Mucosa of rectum (tissue), 2 donors: ENCODE measurements around the gene FASTK.

Experiments
- H3K27ac ChIP-seq, 2 donors: one replicate each; pipeline ENCODE4 v1.7.0; 2013; ENCODE audit warnings: inconsistent platforms in 2 of 2, low read depth in 2 of 2, low read length in 2 of 2
- H3K27me3 ChIP-seq, 2 donors: one replicate each; pipeline ENCODE4 v1.7.0; 2013; ENCODE audit warnings: low read length in 2 of 2; ENCODE audit not compliant: control insufficient read depth in 2 of 2, insufficient read depth in 2 of 2
- H3K36me3 ChIP-seq, 2 donors: one replicate each; pipeline ENCODE4 v1.7.0; 2013; ENCODE audit warnings: low read length in 2 of 2; ENCODE audit not compliant: control insufficient read depth in 2 of 2, insufficient read depth in 2 of 2
- H3K4me1 ChIP-seq, 2 donors: one replicate each; pipeline ENCODE4 v1.7.0; 2013; ENCODE audit warnings: low read length in 2 of 2, mild to moderate bottlenecking in 1 of 2; ENCODE audit not compliant: control insufficient read depth in 2 of 2, insufficient read depth in 2 of 2
- H3K4me3 ChIP-seq, 2 donors: one replicate each; pipeline ENCODE4 v1.7.0; 2013; ENCODE audit warnings: low read length in 2 of 2
- H3K9ac ChIP-seq, 2 donors: one replicate each; pipeline ENCODE4 v1.7.0; 2013; ENCODE audit warnings: low read length in 2 of 2, low read depth in 1 of 2, mild to moderate bottlenecking in 1 of 2
- H3K9me3 ChIP-seq, 2 donors: one replicate each; pipeline ENCODE4 v1.7.0; 2013; ENCODE audit warnings: low read length in 2 of 2; ENCODE audit not compliant: control insufficient read depth in 2 of 2
- donor health status: healthy.
- donor health status: Normal muscosa, but diverticular disease.

Gene FASTK

GRCh38 chr7:151057989-151058780, 22.4 kb downstream of the FASTK start:
- no peaks in the 10 kb centered on the region for H3K9me3 ChIP-seq
- peak overlapping the region; percentile 86 to 98 for H3K4me3 ChIP-seq
- peak overlapping the region; percentile 97 to 98 for H3K27ac ChIP-seq
- H3K4me1 ChIP-seq, result peaks cover 44 to 47% of the 10 kb centered on the region in 2 donors
- H3K36me3 ChIP-seq, result no peaks in the 10 kb centered on the region
- peak overlapping the region; percentile 88 to 90 for H3K9ac ChIP-seq
- H3K27me3 ChIP-seq, result no peaks in the 10 kb centered on the region

GRCh38 chr7:151057506-151057988, 23.1 kb downstream of the FASTK start, which contains the start of gene CDK5:
TSS of gene CDK5 (minus strand) at chr7:151057897. CDS start at chr7:151057848, 49 bp downstream.
- no peaks in the 10 kb centered on the region for H3K9me3 ChIP-seq
- H3K4me1 ChIP-seq, result peaks cover 41 to 44% of the 10 kb centered on the region in 2 donors
- H3K27me3 ChIP-seq, result no peaks in the 10 kb centered on the region
- peak within 1 kb of the TSS; percentile 86 to 98 for H3K4me3 ChIP-seq
- H3K9ac ChIP-seq, result peak within 1 kb of the TSS; percentile 88 to 90
- no peaks in the 10 kb centered on the region for H3K36me3 ChIP-seq
- peak within 1 kb of the TSS; percentile 97 to 98 for H3K27ac ChIP-seq

- no peak overlapping the region for H3K27ac ChIP-seq
- no peaks in the 10 kb centered on the region for H3K9me3 ChIP-seq
- H3K9ac ChIP-seq, result peak overlapping the region; percentile 59 to 77
- no peaks in the 10 kb centered on the region for H3K27me3 ChIP-seq
- H3K36me3 ChIP-seq, result no peaks in the 10 kb centered on the region
- peaks cover 35 to 39% of the 10 kb centered on the region in 2 donors for H3K4me1 ChIP-seq
- H3K4me3 ChIP-seq, result peak overlapping the region; percentile 86 to 98
Measured at GRCh38 chr7:151056666-151057505, 23.7 kb downstream of the FASTK start.

- peaks cover 29 to 33% of the 10 kb centered on the region in 2 donors for H3K4me1 ChIP-seq
- H3K9me3 ChIP-seq, result no peaks in the 10 kb centered on the region
- H3K27me3 ChIP-seq, result no peaks in the 10 kb centered on the region
- no peak overlapping the region for H3K4me3 ChIP-seq
- H3K9ac ChIP-seq, result no peak overlapping the region
- H3K36me3 ChIP-seq, result no peaks in the 10 kb centered on the region
- H3K27ac ChIP-seq, result no peak overlapping the region
Measured at GRCh38 chr7:151056283-151056665, 24.3 kb downstream of the FASTK start.

- no peaks in the 10 kb centered on the region for H3K9me3 ChIP-seq
- H3K4me3 ChIP-seq, result no peak overlapping the region
- H3K4me1 ChIP-seq, result peaks cover 16 to 18% of the 10 kb centered on the region in 2 donors
- H3K27me3 ChIP-seq, result no peaks in the 10 kb centered on the region
- H3K27ac ChIP-seq, result no peak overlapping the region
- H3K9ac ChIP-seq, result no peak overlapping the region
- H3K36me3 ChIP-seq, result no peaks in the 10 kb centered on the region
Measured at GRCh38 chr7:151053751-151054150, 26.9 kb downstream of the FASTK start.

GRCh38 chr7:151053096-151053495, 27.5 kb downstream of the FASTK start:
- H3K27ac ChIP-seq, result no peak overlapping the region
- no peaks in the 10 kb centered on the region for H3K27me3 ChIP-seq
- peaks cover 10 to 12% of the 10 kb centered on the region in 2 donors for H3K4me1 ChIP-seq
- H3K9me3 ChIP-seq, result no peaks in the 10 kb centered on the region
- H3K4me3 ChIP-seq, result no peak overlapping the region
- no peaks in the 10 kb centered on the region for H3K36me3 ChIP-seq
- no peak overlapping the region for H3K9ac ChIP-seq

- no peak overlapping the region for H3K27ac ChIP-seq
- no peaks in the 10 kb centered on the region for H3K36me3 ChIP-seq
- H3K4me3 ChIP-seq, result no peak overlapping the region
- no peaks in the 10 kb centered on the region for H3K9me3 ChIP-seq
- no peaks in the 10 kb centered on the region for H3K4me1 ChIP-seq
- H3K9ac ChIP-seq, result no peak overlapping the region
- H3K27me3 ChIP-seq, result no peaks in the 10 kb centered on the region
Measured at GRCh38 chr7:151051108-151051507, 29.5 kb downstream of the FASTK start.

GRCh38 chr7:151048911-151049463, 31.6 kb downstream of the FASTK start:
- no peaks in the 10 kb centered on the region for H3K9me3 ChIP-seq
- H3K27me3 ChIP-seq, result no peaks in the 10 kb centered on the region
- H3K9ac ChIP-seq, result no peak overlapping the region
- no peak overlapping the region for H3K27ac ChIP-seq
- H3K4me3 ChIP-seq, result no peak overlapping the region
- no peaks in the 10 kb centered on the region for H3K4me1 ChIP-seq
- H3K36me3 ChIP-seq, result peaks cover 0 to 3% of the 10 kb centered on the region in 2 donors

- H3K4me3 ChIP-seq, result no peak within 1 kb of the TSS
- peaks cover 0 to 3% of the 10 kb centered on the region in 2 donors for H3K36me3 ChIP-seq
- H3K4me1 ChIP-seq, result no peaks in the 10 kb centered on the region
- no peak within 1 kb of the TSS for H3K9ac ChIP-seq
- no peaks in the 10 kb centered on the region for H3K27me3 ChIP-seq
- no peaks in the 10 kb centered on the region for H3K9me3 ChIP-seq
- no peak within 1 kb of the TSS for H3K27ac ChIP-seq
Measured at GRCh38 chr7:151047976-151048815, 32.4 kb downstream of the FASTK start, which contains the start of gene ASIC3. TSS of gene ASIC3 (plus strand) at chr7:151048531. CDS start at chr7:151048886, 355 bp downstream.
